WTC11 (cell line): ENCODE data around the gene FRMD8.

Source experiments
- HMGA2 ChIP-seq: fragments of 250-450 bp; sonication (Bioruptor Pico); IDR thresholded peaks from 2 replicates; pipeline ENCODE4 v1.4.0; 2021; ENCODE audit warnings: mild to moderate bottlenecking, moderate library complexity
- TEAD1 ChIP-seq: sonication (generic); formaldehyde crosslinking; IDR thresholded peaks from 2 replicates; pipeline ENCODE4 v1.8.0; 2022; ENCODE audit warnings: mild to moderate bottlenecking, missing genetic modification reagents
- TF ChIP-seq, protein P1 (sequence below): fragments of 200-600 bp; IDR thresholded peaks from 2 replicates; pipeline ENCODE4 v1.8.0; 2022; ENCODE audit warnings: antibody characterized with exemption

DNA sequence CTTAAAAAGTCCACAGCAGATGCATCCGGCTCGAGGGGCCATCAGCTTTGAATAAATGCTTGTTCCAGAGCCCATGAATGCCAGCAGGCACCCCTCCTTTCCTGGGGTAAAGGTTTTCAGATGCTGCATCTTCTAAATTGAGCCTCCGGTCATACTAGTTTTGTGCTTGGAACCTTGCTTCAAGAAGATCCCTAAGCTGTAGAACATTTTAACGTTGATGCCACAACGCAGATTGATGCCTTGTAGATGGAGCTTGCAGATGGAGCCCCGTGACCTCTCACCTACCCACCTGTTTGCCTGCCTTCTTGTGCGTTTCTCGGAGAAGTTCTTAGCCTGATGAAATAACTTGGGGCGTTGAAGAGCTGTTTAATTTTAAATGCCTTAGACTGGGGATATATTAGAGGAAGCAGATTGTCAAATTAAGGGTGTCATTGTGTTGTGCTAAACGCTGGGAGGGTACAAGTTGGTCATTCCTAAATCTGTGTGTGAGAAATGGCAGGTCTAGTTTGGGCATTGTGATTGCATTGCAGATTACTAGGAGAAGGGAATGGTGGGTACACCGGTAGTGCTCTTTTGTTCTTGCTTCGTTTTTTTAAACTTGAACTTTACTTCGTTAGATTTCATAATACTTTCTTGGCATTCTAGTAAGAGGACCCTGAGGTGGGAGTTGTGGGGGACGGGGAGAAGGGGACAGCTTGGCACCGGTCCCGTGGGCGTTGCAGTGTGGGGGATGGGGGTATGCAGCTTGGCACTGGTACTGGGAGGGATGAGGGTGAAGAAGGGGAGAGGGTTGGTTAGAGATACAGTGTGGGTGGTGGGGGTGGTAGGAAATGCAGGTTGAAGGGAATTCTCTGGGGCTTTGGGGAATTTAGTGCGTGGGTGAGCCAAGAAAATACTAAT is 38.0 kb downstream of the FRMD8 start:
- TF ChIP-seq, protein P1, sequence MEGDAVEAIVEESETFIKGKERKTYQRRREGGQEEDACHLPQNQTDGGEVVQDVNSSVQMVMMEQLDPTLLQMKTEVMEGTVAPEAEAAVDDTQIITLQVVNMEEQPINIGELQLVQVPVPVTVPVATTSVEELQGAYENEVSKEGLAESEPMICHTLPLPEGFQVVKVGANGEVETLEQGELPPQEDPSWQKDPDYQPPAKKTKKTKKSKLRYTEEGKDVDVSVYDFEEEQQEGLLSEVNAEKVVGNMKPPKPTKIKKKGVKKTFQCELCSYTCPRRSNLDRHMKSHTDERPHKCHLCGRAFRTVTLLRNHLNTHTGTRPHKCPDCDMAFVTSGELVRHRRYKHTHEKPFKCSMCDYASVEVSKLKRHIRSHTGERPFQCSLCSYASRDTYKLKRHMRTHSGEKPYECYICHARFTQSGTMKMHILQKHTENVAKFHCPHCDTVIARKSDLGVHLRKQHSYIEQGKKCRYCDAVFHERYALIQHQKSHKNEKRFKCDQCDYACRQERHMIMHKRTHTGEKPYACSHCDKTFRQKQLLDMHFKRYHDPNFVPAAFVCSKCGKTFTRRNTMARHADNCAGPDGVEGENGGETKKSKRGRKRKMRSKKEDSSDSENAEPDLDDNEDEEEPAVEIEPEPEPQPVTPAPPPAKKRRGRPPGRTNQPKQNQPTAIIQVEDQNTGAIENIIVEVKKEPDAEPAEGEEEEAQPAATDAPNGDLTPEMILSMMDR, result no peak
- TF ChIP-seq HMGA2 (CRISPR knock-in tag) (no peak), TEAD1 (CRISPR knock-in tag) (no peak)
